K562 (cell line): ENCODE measurements around the gene ELMOD1. TPM values are rescaled to one million over a fixed set of nuclear protein-coding genes. Genes with fewer than 3 reads are reported as not detected.

Experiments used
- ATAC-seq: fragments of 200-7000 bp; cut with Tn5 transposase; 3 replicates; pipeline ENCODE4 v1.9.1; 2020; ENCODE audit warnings: moderate library complexity
- BruUV-seq: library from RNA; stranded (reverse); fragments of 400-500 nt; replicated peaks from 2 replicates; lab custom pipeline; 2021; lab: Mats Ljungman, UMichigan
- CTCF ChIA-PET: fragments of 300-600 bp; formaldehyde crosslinking; extraction: SDS; loops from one replicate; lab custom pipeline; 2021; ENCODE audit warnings: low intra/inter-chr PET ratio; lab: Yijun Ruan, JAX
- POLR2A ChIA-PET: fragments of 300-600, 350-650 bp; sonication (Branson Sonifier 250); formaldehyde crosslinking; extraction: SDS; loops from one replicate; lab custom pipeline; 2021; ENCODE audit warnings: antibody characterized with exemption, inconsistent platforms; lab: Yijun Ruan, JAX
- DNase-seq, 4 experiments: peaks; one replicate each; pipeline versions ENCODE4 v3.0.0 to v3.0.0-alpha.2; 2011 to 2018; ENCODE audit warnings: low spot score in 3 of 4, mixed read lengths in 3 of 4; ENCODE audit errors: extremely low read depth in 1 of 4
- FAIRE-seq: peaks from 2 replicates; lab custom pipeline; 2011; peaks lifted over from hg19 to GRCh38; lab: Jason Lieb, UNC
- H2AFZ ChIP-seq: 2 replicates; pipeline ENCODE4 v1.6.0; 2011; ENCODE audit warnings: low read depth, low read length, control low read depth, inconsistent platforms
- H3K27ac ChIP-seq: fragments of 200-600 bp; 3 replicates; pipeline ENCODE4 v1.8.0; 2011; ENCODE audit warnings: low read depth, mild to moderate bottlenecking, control low read depth, inconsistent platforms, low read length, moderate library complexity, mixed read lengths; ENCODE audit errors: extremely low read depth
- H3K27me3 ChIP-seq, 2 experiments: fragments of 300-600 bp in 1 of 2; 2 replicates in 1 of 2; 3 replicates in 1 of 2; pipeline versions ENCODE4 v1.6.0 to v1.8.0; 2011; ENCODE audit warnings: inconsistent platforms in 2 of 2, low read length in 2 of 2, mild to moderate bottlenecking in 1 of 2, mixed read lengths in 1 of 2, moderate library complexity in 1 of 2; ENCODE audit not compliant: control insufficient read depth in 2 of 2, insufficient read depth in 2 of 2
- H3K36me3 ChIP-seq: fragments of 300-600 bp; 3 replicates; pipeline ENCODE4 v1.8.0; 2011; ENCODE audit warnings: mild to moderate bottlenecking, low read length, inconsistent platforms; ENCODE audit not compliant: control insufficient read depth, insufficient read depth
- H3K4me1 ChIP-seq, 2 experiments: fragments of 200-600 bp in 1 of 2; replicated peaks in 1 of 2; 2 replicates in 1 of 2; 3 replicates in 1 of 2; pipeline versions ENCODE4 v1.5.1 to v1.8.0; 2011; ENCODE audit warnings: inconsistent platforms in 2 of 2, low read length in 2 of 2, mild to moderate bottlenecking in 1 of 2, mixed read lengths in 1 of 2, moderate library complexity in 1 of 2; ENCODE audit not compliant: control insufficient read depth in 2 of 2, insufficient read depth in 2 of 2
- H3K4me2 ChIP-seq: 2 replicates; pipeline ENCODE4 v1.6.1; 2011; ENCODE audit warnings: low read length, control low read depth, inconsistent platforms, mixed read lengths; ENCODE audit not compliant: insufficient read depth
- H3K4me3 ChIP-seq: fragments of 200-600 bp; sonication (generic), shearing (Covaris generic); 2 replicates; pipeline ENCODE4 v1.5.1; 2016; ENCODE audit warnings: control low read depth, inconsistent platforms
- H3K79me2 ChIP-seq: fragments of 200-600 bp; 3 replicates; pipeline ENCODE4 v1.8.0; 2011; ENCODE audit warnings: low read length, inconsistent platforms; ENCODE audit not compliant: control insufficient read depth, insufficient read depth
- H3K9ac ChIP-seq, 2 experiments: 2 replicates each; pipeline versions ENCODE4 v1.6.0 to v1.6.1; 2011; ENCODE audit warnings: low read depth in 2 of 2, low read length in 2 of 2, control low read depth in 1 of 2, inconsistent platforms in 1 of 2, mild to moderate bottlenecking in 1 of 2, mixed read lengths in 1 of 2; ENCODE audit not compliant: insufficient read depth in 1 of 2
- H3K9me1 ChIP-seq: one replicate; pipeline ENCODE4 v1.6.0; 2011; ENCODE audit warnings: inconsistent platforms, mild to moderate bottlenecking, low read length, moderate library complexity; ENCODE audit not compliant: control insufficient read depth, insufficient read depth
- H3K9me3 ChIP-seq: replicated peaks from 2 replicates; pipeline ENCODE4 v1.5.1; 2011; ENCODE audit warnings: low read depth, low read length, inconsistent platforms; ENCODE audit not compliant: control insufficient read depth, insufficient read depth
- H4K20me1 ChIP-seq: replicated peaks from 2 replicates; pipeline ENCODE4 v1.6.1; 2011; ENCODE audit warnings: low read length, inconsistent platforms, mixed read lengths; ENCODE audit not compliant: control insufficient read depth, insufficient read depth
- CHD4 ChIP-seq: fragments of 200-600 bp; sonication (generic); IDR thresholded peaks from 3 replicates; pipeline ENCODE4 v1.6.1; 2012; ENCODE audit warnings: low read depth, mild to moderate bottlenecking, mixed read lengths, low read length, inconsistent platforms; ENCODE audit not compliant: insufficient read depth, insufficient replicate concordance, poor library complexity, severe bottlenecking
- EHMT2 ChIP-seq: fragments of 450-650 bp; IDR thresholded peaks from 2 replicates; pipeline ENCODE4 v1.6.1; 2018; ENCODE audit warnings: antibody characterized with exemption
- FOS ChIP-seq: IDR thresholded peaks from 3 replicates; pipeline ENCODE4 v1.6.1; 2011; ENCODE audit not compliant: insufficient read length; ENCODE audit errors: extremely low read depth
- HDAC2 ChIP-seq: fragments of 450-650 bp; IDR thresholded peaks from 2 replicates; pipeline ENCODE4 v1.6.1; 2016; ENCODE audit warnings: mild to moderate bottlenecking
- HNRNPH1 ChIP-seq: fragments of 200-400 bp; formaldehyde crosslinking; optimal IDR thresholded peaks from 2 replicates; pipeline ENCODE3; 2017; ENCODE audit warnings: low read depth, mild to moderate bottlenecking, low read length, moderate library complexity
- HNRNPK ChIP-seq: fragments of 200-400 bp; formaldehyde crosslinking; IDR thresholded peaks from one replicate; pipeline ENCODE4 v1.6.1; 2018; ENCODE audit warnings: mild to moderate bottlenecking, low read depth, low read length; ENCODE audit not compliant: poor library complexity, severe bottlenecking
- KLF13 ChIP-seq: fragments of 450-650 bp; IDR thresholded peaks from 2 replicates; pipeline ENCODE4 v1.6.1; 2016; ENCODE audit warnings: missing genetic modification characterization, low read depth, mild to moderate bottlenecking, missing compliant biosample characterization, moderate library complexity, borderline replicate concordance
- U2AF2 ChIP-seq: fragments of 200-400 bp; formaldehyde crosslinking; optimal IDR thresholded peaks from 2 replicates; pipeline ENCODE3; 2017; ENCODE audit warnings: low read depth, mild to moderate bottlenecking, low read length
- ZBTB17 ChIP-seq: fragments of 450-650 bp; formaldehyde crosslinking; IDR thresholded peaks from 2 replicates; pipeline ENCODE4 v1.4.0; 2020; ENCODE audit warnings: mild to moderate bottlenecking
- ZNF263 ChIP-seq: sonication (generic); formaldehyde crosslinking; IDR thresholded peaks from 2 replicates; pipeline ENCODE4 v1.8.0; 2022; ENCODE audit warnings: mild to moderate bottlenecking, missing genetic modification reagents, borderline replicate concordance
- ZNF41 ChIP-seq: fragments of 250-450 bp; sonication (Bioruptor Pico); conservative IDR thresholded peaks from 2 replicates; pipeline ENCODE4 v1.4.0; 2020; ENCODE audit warnings: mild to moderate bottlenecking
- ZNF668 ChIP-seq: fragments of 250-450 bp; sonication (Bioruptor Pico); IDR thresholded peaks from 2 replicates; pipeline ENCODE4 v1.8.0; 2022; ENCODE audit warnings: mild to moderate bottlenecking, inconsistent platforms
- WGBS: fragments of 100-300 bp; shearing (Covaris generic); methylation state at CpG from one replicate; pipeline ENCODE4 v1.1.6; 2016; ENCODE audit warnings: low coverage, mixed read lengths; ENCODE audit not compliant: insufficient coverage; ENCODE audit errors: missing lambda C conversion rate; 5-methylcytosine and 5-hydroxymethylcytosine counted together
- in situ Hi-C: fragments of 300-500 bp; cut with MboI; formaldehyde crosslinking; loops from 4 replicates; pipeline ENCODE4 v1.15.0; 2018; ENCODE audit warnings: inconsistent platforms, mixed read lengths
- intact Hi-C: fragments of 100-400 bp; cut with micrococcal nuclease; formaldehyde crosslinking; loops from 2 replicates; pipeline ENCODE4 v1.14.2; 2022
- polyA plus RNA-seq, 8 experiments: library from polyadenylated mRNA; depleted of rRNA in 4 of 8; stranded (reverse) in 5 of 8; unstranded in 3 of 8; fragments of >200 nt; fragmentation: Nextera tagmentation in 2 of 8; fragmentation: Illumina TruSeq in 1 of 8; extraction: Ambion mirVana in 2 of 8; extraction: Trizol in 1 of 8; gene quantifications; 2 replicates each; pipeline versions ENCODE4 v1.2.1 to v1.2.3, GENCODE V29; 2011 to 2014; ENCODE audit warnings: inconsistent platforms in 1 of 8, missing spikeins in 1 of 8
- total RNA-seq, 7 experiments: library from RNA; depleted of rRNA in 6 of 7; stranded (reverse); fragments of >200 nt in 6 of 7; fragmentation: Illumina TruSeq in 2 of 7; extraction: Trizol in 2 of 7; gene quantifications; 2 replicates each; pipeline versions ENCODE4 v1.2.1 to v1.2.3, GENCODE V29; 2011 to 2021; ENCODE audit warnings: low replicate concordance in 1 of 7

ELMOD1 gene
- total and polyA plus RNA-seq, 9 of the 15 experiments (the other 6 are each of a cell fraction or from before 2014, with no cell fraction given): not detected

DNA sequence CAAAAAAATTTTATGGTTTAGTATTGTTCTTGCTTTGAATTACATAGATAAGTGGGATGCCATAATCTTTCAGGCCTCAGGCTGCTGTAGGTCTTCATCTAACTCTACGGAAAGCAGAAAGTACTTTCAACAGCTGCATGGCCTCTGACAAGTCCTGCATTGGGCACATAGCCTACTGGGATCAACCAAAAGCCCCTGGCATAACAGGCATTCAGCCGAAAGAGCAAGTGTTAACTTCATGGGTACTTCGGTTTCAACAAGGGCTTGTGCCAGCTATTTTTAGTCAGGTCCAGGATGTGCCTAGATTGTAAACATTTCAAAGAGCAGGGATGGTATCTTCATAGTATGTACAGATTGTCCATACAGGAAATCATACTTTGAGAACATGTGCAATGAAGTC, 117.8 kb downstream of the ELMOD1 start:
- Histone ChIP-seq H3K4me3 (no peak overlapping the region), H2AFZ (no peak overlapping the region), H3K9me1 (no peaks in the 10 kb centered on the region), H3K9me3 (no peaks in the 10 kb centered on the region), H4K20me1 (no peaks in the 10 kb centered on the region), H3K36me3 (no peaks in the 10 kb centered on the region), H3K27me3 (peaks cover 3 to 8% of the 10 kb centered on the region in 2 experiments; a peak in 4 of 5 replicates), H3K79me2 (no peaks in the 10 kb centered on the region), H3K9ac (no peak overlapping the region), H3K4me1 (no peaks in the 10 kb centered on the region), H3K4me2 (no peak overlapping the region), H3K27ac (no peak overlapping the region)
- intact Hi-C loops: no loop called here
- ATAC-seq (no peak), FAIRE-seq (no peak), DNase-seq (no peak)
- ChIA-PET POLR2A (interaction anchor here (0.6 kb wide), 1 partner anchor 77 kb away, joined by 3 read pairs; no protein-coding TSS in a partner anchor), CTCF (no interaction called here)
- WGBS: 6% methylated on average over 3 of the region's 3 CpGs
- no TSS peak for BruUV-seq
- TF ChIP-seq ZNF263 (CRISPR knock-in tag): no peak
- TF ChIP-seq ZNF41 (CRISPR knock-in tag): no peak
- TF ChIP-seq EHMT2: no peak
- TF ChIP-seq U2AF2: no peak
- TF ChIP-seq CHD4: no peak
- no peak for TF ChIP-seq ZBTB17 (CRISPR knock-in tag)
- no peak for TF ChIP-seq HNRNPK
- TF ChIP-seq ZNF668 (CRISPR knock-in tag): no peak
- TF ChIP-seq HNRNPH1: no peak
- TF ChIP-seq HDAC2: no peak
- TF ChIP-seq FOS: no peak
- no peak for TF ChIP-seq KLF13 (tag)
- in situ Hi-C loops: no loop called here
